Keratinocyte (primary cell): ENCODE data around the gene RTP5. TPM values are rescaled to one million over a fixed set of nuclear protein-coding genes. Genes with fewer than 3 reads are reported as not detected.

Experiments
- DNase-seq: peaks from one replicate; pipeline ENCODE4 v3.0.0-alpha.2; 2011; ENCODE audit warnings: low read depth, missing footprints, low spot score
- FAIRE-seq: peaks from 2 replicates; lab custom pipeline; 2011; peaks lifted over from hg19 to GRCh38; lab: Jason Lieb, UNC
- H2AFZ ChIP-seq: 2 replicates; pipeline ENCODE4 v1.6.0; 2012; ENCODE audit warnings: low read length, control low read depth, inconsistent platforms; ENCODE audit not compliant: control insufficient read depth
- H3K27ac ChIP-seq: 2 replicates; pipeline ENCODE4 v1.5.1; 2011; ENCODE audit warnings: low read length; ENCODE audit not compliant: control insufficient read depth, insufficient read depth
- H3K27me3 ChIP-seq: 3 replicates; pipeline ENCODE4 v1.6.0; 2011; ENCODE audit warnings: low read length; ENCODE audit not compliant: control insufficient read depth, insufficient read depth; ENCODE audit errors: extremely low read depth
- H3K36me3 ChIP-seq, 2 experiments: 2 replicates in 1 of 2; 3 replicates in 1 of 2; pipeline ENCODE4 v1.5.1; 2011; ENCODE audit warnings: low read length in 2 of 2, mild to moderate bottlenecking in 1 of 2; ENCODE audit not compliant: control insufficient read depth in 2 of 2, insufficient read depth in 2 of 2; ENCODE audit errors: extremely low read depth in 1 of 2
- H3K4me1 ChIP-seq: 3 replicates; pipeline ENCODE4 v1.5.1; 2011; ENCODE audit warnings: low read length; ENCODE audit not compliant: control insufficient read depth, insufficient read depth; ENCODE audit errors: extremely low read depth
- H3K4me2 ChIP-seq: 3 replicates; pipeline ENCODE4 v1.6.0; 2011; ENCODE audit warnings: low read depth, low read length; ENCODE audit not compliant: control insufficient read depth, insufficient read depth; ENCODE audit errors: extremely low read depth
- H3K4me3 ChIP-seq, 3 experiments: fragments of 200-600 bp in 1 of 3; sonication (generic) in 1 of 3; 2 replicates in 2 of 3; 3 replicates in 1 of 3; pipeline ENCODE4 v1.5.1; 2011 to 2016; ENCODE audit warnings: low read length in 3 of 3, mild to moderate bottlenecking in 3 of 3, control low read depth in 2 of 3, inconsistent platforms in 1 of 3, low read depth in 1 of 3, mixed read lengths in 1 of 3, mixed run types in 1 of 3, moderate library complexity in 1 of 3; ENCODE audit not compliant: control insufficient read depth in 2 of 3, insufficient read depth in 2 of 3; ENCODE audit errors: extremely low read depth in 1 of 3
- H3K79me2 ChIP-seq: 2 replicates; pipeline ENCODE4 v1.6.0; 2012; ENCODE audit warnings: low read length; ENCODE audit not compliant: control insufficient read depth, insufficient read depth
- H3K9ac ChIP-seq: 3 replicates; pipeline ENCODE4 v1.6.0; 2011; ENCODE audit warnings: low read length; ENCODE audit not compliant: control insufficient read depth, insufficient read depth; ENCODE audit errors: extremely low read depth
- H3K9me1 ChIP-seq: 3 replicates; pipeline ENCODE4 v1.6.0; 2011; ENCODE audit warnings: low read length; ENCODE audit not compliant: control insufficient read depth, insufficient read depth; ENCODE audit errors: extremely low read depth
- H3K9me3 ChIP-seq: 2 replicates; pipeline ENCODE4 v1.5.1; 2012; ENCODE audit warnings: low read depth, low read length; ENCODE audit not compliant: control insufficient read depth
- H4K20me1 ChIP-seq: 3 replicates; pipeline ENCODE4 v1.6.0; 2011; ENCODE audit warnings: low read length; ENCODE audit not compliant: control insufficient read depth, insufficient read depth; ENCODE audit errors: extremely low read depth
- CTCF ChIP-seq, 3 experiments: IDR thresholded peaks in 1 of 3; conservative IDR thresholded peaks in 1 of 3; optimal IDR thresholded peaks in 1 of 3; 2 replicates in 2 of 3; 3 replicates in 1 of 3; pipeline versions ENCODE3 to v1.5.1; 2011; ENCODE audit warnings: low read length in 3 of 3, mild to moderate bottlenecking in 3 of 3, moderate library complexity in 2 of 3, control low read depth in 1 of 3, inconsistent platforms in 1 of 3; ENCODE audit not compliant: insufficient read depth in 2 of 3; ENCODE audit errors: extremely low read depth in 1 of 3
- EZH2 ChIP-seq: IDR thresholded peaks from one replicate; pipeline ENCODE4 v1.6.1; 2012; ENCODE audit warnings: inconsistent platforms, mild to moderate bottlenecking, low read length, moderate library complexity
- dilution Hi-C: fragments of 300-500 bp; cut with MboI; formaldehyde crosslinking; loops from one replicate; pipeline ENCODE4 v1.7.0; 2020; ENCODE audit warnings: low sequenced_read_pairs; ENCODE audit not compliant: extremely low pct_ligation_motif_present
- polyA plus RNA-seq, 5 experiments: library from polyadenylated mRNA; depleted of rRNA in 3 of 5; stranded (reverse) in 3 of 5; stranded (forward) in 1 of 5; unstranded in 1 of 5; fragments of >200 nt; gene quantifications; 1 replicate in 1 of 5; 2 replicates in 3 of 5; 3 replicates in 1 of 5; pipeline versions ENCODE4 v1.2.1 to v1.2.3, GENCODE V29; 2011 to 2012; ENCODE audit warnings: missing spikeins in 2 of 5, low read depth in 1 of 5, low replicate concordance in 1 of 5

RTP5 gene
- polyA plus RNA-seq, 1 donor (not counting 4 experiments of a cell fraction or from before 2014, with no cell fraction given) = not detected

- DNase-seq (no peak), FAIRE-seq (no peak)
- Histone ChIP-seq H4K20me1 (no peaks in the 10 kb centered on the region), H3K36me3 (no peaks in the 10 kb centered on the region), H3K27me3 (peaks cover 16% of the 10 kb centered on the region), H3K4me2 (no peak overlapping the region), H3K4me1 (peaks cover 46% of the 10 kb centered on the region), H3K9me1 (no peaks in the 10 kb centered on the region), H3K9ac (no peak overlapping the region), H3K4me3 (no peak overlapping the region), H2AFZ (no peak overlapping the region), H3K79me2 (no peaks in the 10 kb centered on the region), H3K27ac (no peak overlapping the region), H3K9me3 (no peaks in the 10 kb centered on the region)
- dilution Hi-C loops = no loop called here
- TF ChIP-seq CTCF (optimal IDR thresholded peaks at IDR 0.05 in 1 of 3, IDR thresholded peaks at IDR 0.05 in 1 of 3, conservative IDR thresholded peaks at IDR 0.05 in 1 of 3; ENCODE audit: extremely low read depth in 1 of 3, insufficient read depth in 2 of 3, low read length in 3 of 3) (no peak), EZH2 (no peak)
Measured at GRCh38 chr2:241891988-241892298, 22.4 kb downstream of the RTP5 start.

GRCh38 chr2:241892299-241893137, 23.0 kb downstream of the RTP5 start:
- H3K27ac ChIP-seq = no peak overlapping the region
- no peak for DNase-seq
- H3K79me2 ChIP-seq = no peaks in the 10 kb centered on the region
- peak overlapping the region; percentile 2 for H3K4me2 ChIP-seq
- no peaks in the 10 kb centered on the region for H3K9me1 ChIP-seq
- peaks cover 46% of the 10 kb centered on the region for H3K4me1 ChIP-seq
- peak; percentile 65 for FAIRE-seq
- H3K4me3 ChIP-seq = no peak overlapping the region
- H2AFZ ChIP-seq = no peak overlapping the region
- H3K9ac ChIP-seq = no peak overlapping the region
- H3K36me3 ChIP-seq = no peaks in the 10 kb centered on the region
- dilution Hi-C loops = no loop called here
- H4K20me1 ChIP-seq = no peaks in the 10 kb centered on the region
- TF ChIP-seq CTCF (optimal IDR thresholded peaks at IDR 0.05 in 1 of 3, IDR thresholded peaks at IDR 0.05 in 1 of 3, conservative IDR thresholded peaks at IDR 0.05 in 1 of 3; ENCODE audit: extremely low read depth in 1 of 3, insufficient read depth in 2 of 3, low read length in 3 of 3) = no peak
- TF ChIP-seq EZH2 = no peak
- H3K9me3 ChIP-seq = no peaks in the 10 kb centered on the region
- peaks cover 16% of the 10 kb centered on the region for H3K27me3 ChIP-seq
